Aorta (tissue), 5 donors: Measurements from ENCODE around the gene PRKCQ. TPM values are rescaled to one million over a fixed set of nuclear protein-coding genes. Genes with fewer than 3 reads are reported as not detected.
A peak's percentile ranks its signal among the peaks of the same experiment; 100 is the strongest.
"Not testable (repeated sequence)": the region's sequence is repeated elsewhere in the genome, so short reads cannot be mapped to it uniquely, and the experiment has no call there.

Experiments used
- ATAC-seq: fragments of 200-7000 bp; cut with Tn5 transposase; one replicate; pipeline ENCODE4 v1.9.1; 2022; ENCODE audit warnings: moderate library complexity; ENCODE audit not compliant: low FRiP score
- DNase-seq, 2 donors: peaks; one replicate each; pipeline ENCODE4 v3.0.0-alpha.2; 2020
- H3K27ac ChIP-seq, 2 donors: one replicate each; pipeline ENCODE4 v1.5.1; 2013; ENCODE audit warnings: low read length in 2 of 2, mild to moderate bottlenecking in 2 of 2, moderate library complexity in 2 of 2, control low read depth in 1 of 2, inconsistent platforms in 1 of 2, low read depth in 1 of 2
- H3K27me3 ChIP-seq, 2 donors: one replicate each; pipeline ENCODE4 v1.6.1; 2013; ENCODE audit warnings: control low read depth in 1 of 2, low read length in 1 of 2, mild to moderate bottlenecking in 1 of 2, moderate library complexity in 1 of 2; ENCODE audit not compliant: insufficient read depth in 2 of 2, control insufficient read depth in 1 of 2
- H3K36me3 ChIP-seq, 2 donors: one replicate each; pipeline ENCODE4 v1.6.1; 2013; ENCODE audit warnings: control low read depth in 1 of 2, low read length in 1 of 2, mild to moderate bottlenecking in 1 of 2; ENCODE audit not compliant: insufficient read depth in 2 of 2, control insufficient read depth in 1 of 2
- H3K4me1 ChIP-seq, 2 donors: one replicate each; pipeline ENCODE4 v1.6.1; 2013; ENCODE audit warnings: low read length in 2 of 2, control low read depth in 1 of 2, mild to moderate bottlenecking in 1 of 2, moderate library complexity in 1 of 2; ENCODE audit not compliant: insufficient read depth in 2 of 2, control insufficient read depth in 1 of 2
- H3K4me3 ChIP-seq, 2 donors: one replicate each; pipeline ENCODE4 v1.5.1; 2013; ENCODE audit warnings: low read length in 2 of 2, control low read depth in 1 of 2, mild to moderate bottlenecking in 1 of 2
- H3K9me3 ChIP-seq: one replicate; pipeline ENCODE4 v1.6.1; 2013; ENCODE audit warnings: mild to moderate bottlenecking, low read length; ENCODE audit not compliant: control insufficient read depth
- WGBS, 2 donors: extraction: QIAGEN DNeasy Blood & Tissue Kit; methylation state at CpG; one replicate each; pipeline ENCODE4 v1.1.7; 2013; 5-methylcytosine and 5-hydroxymethylcytosine counted together
- intact Hi-C, 2 donors: fragments of 100-400 bp; cut with DNase I; formaldehyde crosslinking; loops; one replicate each; pipeline versions ENCODE4 v1.14.2 to v1.15.0; 2022
- polyA plus RNA-seq, 2 donors: library from polyadenylated mRNA; stranded (reverse); fragments of 200-250 nt; gene quantifications; one replicate each; pipeline ENCODE4 v1.2.3, GENCODE V29; 2013
- total RNA-seq, 2 donors: library from RNA; stranded (reverse); fragmentation: NEBNext Ultra II Directional; extraction: Animal tissue kit (Norgen Biotek cat#: 25700); gene quantifications; one replicate each; pipeline ENCODE4 v1.2.1, GENCODE V29; 2021
- donor health status: healthy with polysubstance abuse.
- donor health status: Bipolar disorder and iron deficiency.
- donor health status: DM: no; HTN: no; CAD: no.
- donor health status: DM: no; HTN: no; CAD: no.
- donor health status: DM: yes; HTN: yes; CAD: no.

The PRKCQ gene
- total and polyA plus RNA-seq, 4 donors, result 0.45 to 1.3 (median 1.1) TPM; not detected in 1

GRCh38 chr10:6386960-6387359 lies 193.1 kb downstream of the PRKCQ start:
- DNase-seq (no peak), ATAC-seq (no peak)
- intact Hi-C loops, result no loop called here
- no peaks in the 10 kb centered on the region for H3K27me3 ChIP-seq
- H3K36me3 ChIP-seq, result no peaks in the 10 kb centered on the region
- no peak overlapping the region for H3K4me3 ChIP-seq
- H3K4me1 ChIP-seq, result peaks cover 5% of the 10 kb centered on the region in 2 donors
- no peak overlapping the region for H3K27ac ChIP-seq
- no peaks in the 10 kb centered on the region for H3K9me3 ChIP-seq
- WGBS, 2 donors, result 91 to 93% methylated on average over 5 of the region's 5 CpGs

DNA sequence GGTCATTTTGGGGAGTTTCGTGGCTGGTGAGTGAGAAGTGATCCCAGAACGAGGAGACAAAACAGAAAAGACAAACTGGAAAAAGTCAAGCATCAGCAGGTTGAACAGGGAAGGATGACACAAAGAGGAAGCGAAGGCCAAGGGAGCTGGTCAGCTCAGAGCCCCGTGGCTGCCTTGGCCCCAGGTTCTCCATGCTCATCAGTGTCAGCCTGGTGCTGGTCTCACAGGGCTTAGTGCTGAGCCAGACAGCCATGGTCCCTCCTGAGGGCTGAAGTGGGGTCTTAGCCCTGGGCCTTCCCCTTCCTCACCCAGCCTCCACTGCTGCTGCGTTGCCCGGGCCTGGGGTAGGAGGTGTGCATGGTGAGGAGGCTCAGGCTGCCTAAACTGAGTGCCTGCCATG lies 193.7 kb downstream of the PRKCQ start:
- Histone ChIP-seq H3K36me3 (no peaks in the 10 kb centered on the region), H3K27ac (no peak overlapping the region), H3K4me1 (peaks cover 5 to 8% of the 10 kb centered on the region in 2 donors), H3K27me3 (no peaks in the 10 kb centered on the region), H3K9me3 (no peaks in the 10 kb centered on the region), H3K4me3 (no peak overlapping the region)
- WGBS, 2 donors, result 86 to 93% methylated on average over 6 of the region's 6 CpGs
- DNase-seq, result peak in 1 of 2 donors; percentile 78
- no peak for ATAC-seq
- intact Hi-C loops, result no loop called here

DNA sequence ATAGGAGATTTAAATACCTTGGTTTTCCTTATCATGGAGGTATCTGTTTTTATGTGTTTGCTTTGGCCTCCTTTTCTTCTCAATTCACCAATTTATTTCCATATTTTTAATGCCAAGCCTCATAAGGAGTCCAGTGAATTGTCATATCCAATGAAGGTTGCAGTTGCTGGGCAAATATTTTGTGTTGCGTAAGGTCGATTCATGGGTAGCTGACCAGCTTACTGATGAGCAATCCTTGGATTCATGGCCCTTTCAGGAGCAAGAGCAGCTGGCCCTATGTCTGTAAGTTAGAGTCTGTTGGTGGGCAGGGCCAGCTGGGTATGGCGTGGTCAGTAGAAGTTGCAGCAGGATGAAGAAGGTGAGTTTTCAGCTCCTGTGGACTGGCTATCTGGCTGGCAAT lies 194.4 kb downstream of the PRKCQ start:
- WGBS, 2 donors, result 65 to 77% methylated on average over 3 of the region's 3 CpGs
- Histone ChIP-seq H3K4me3 (no peak overlapping the region), H3K9me3 (no peaks in the 10 kb centered on the region), H3K4me1 (peaks cover 5 to 8% of the 10 kb centered on the region in 2 donors), H3K27me3 (no peaks in the 10 kb centered on the region), H3K36me3 (no peaks in the 10 kb centered on the region), H3K27ac (no peak overlapping the region)
- intact Hi-C loops, result no loop called here
- ATAC-seq, result no peak
- no peak for DNase-seq

GRCh38 chr10:6384847-6385246 lies 195.2 kb downstream of the PRKCQ start:
- no peak for ATAC-seq
- Histone ChIP-seq H3K27ac (no peak overlapping the region), H3K4me1 (peaks cover 5 to 8% of the 10 kb centered on the region in 2 donors), H3K4me3 (no peak overlapping the region), H3K36me3 (no peaks in the 10 kb centered on the region), H3K27me3 (no peaks in the 10 kb centered on the region), H3K9me3 (no peaks in the 10 kb centered on the region)
- no peak for DNase-seq
- WGBS, 2 donors, result 90 to 98% methylated on average over 3 of the region's 3 CpGs
- intact Hi-C loops, result no loop called here

DNA sequence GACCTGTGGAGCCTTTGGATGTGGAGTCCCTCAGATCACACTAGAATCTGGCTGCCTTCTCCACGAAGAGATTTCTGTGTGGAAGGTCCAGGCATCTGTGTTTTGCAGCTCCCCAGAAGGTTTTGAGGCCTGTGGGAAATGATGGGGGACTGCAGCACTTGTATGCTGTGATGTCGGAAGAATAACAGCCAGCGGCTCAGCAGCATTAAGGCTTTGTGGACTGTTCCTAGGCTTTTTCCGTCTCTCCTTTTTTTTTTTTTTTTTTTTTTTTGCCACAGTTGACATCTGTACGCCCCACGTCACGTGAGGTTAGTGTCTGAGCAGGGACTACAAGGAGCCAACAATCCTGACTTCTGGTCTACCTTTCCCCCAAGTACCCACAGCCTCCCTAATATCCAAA lies 196.0 kb downstream of the PRKCQ start:
- DNase-seq, result no peak
- WGBS, 2 donors, result 88 to 90% methylated on average over 7 of the region's 7 CpGs
- H3K36me3 ChIP-seq, result no peaks in the 10 kb centered on the region
- no peaks in the 10 kb centered on the region for H3K27me3 ChIP-seq
- intact Hi-C loops, result no loop called here
- peaks cover 5 to 8% of the 10 kb centered on the region in 2 donors for H3K4me1 ChIP-seq
- no peaks in the 10 kb centered on the region for H3K9me3 ChIP-seq
- no peak for ATAC-seq
- no peak overlapping the region for H3K4me3 ChIP-seq
- H3K27ac ChIP-seq, result peak overlapping the region in 1 of 2 donors; percentile 92

DNA sequence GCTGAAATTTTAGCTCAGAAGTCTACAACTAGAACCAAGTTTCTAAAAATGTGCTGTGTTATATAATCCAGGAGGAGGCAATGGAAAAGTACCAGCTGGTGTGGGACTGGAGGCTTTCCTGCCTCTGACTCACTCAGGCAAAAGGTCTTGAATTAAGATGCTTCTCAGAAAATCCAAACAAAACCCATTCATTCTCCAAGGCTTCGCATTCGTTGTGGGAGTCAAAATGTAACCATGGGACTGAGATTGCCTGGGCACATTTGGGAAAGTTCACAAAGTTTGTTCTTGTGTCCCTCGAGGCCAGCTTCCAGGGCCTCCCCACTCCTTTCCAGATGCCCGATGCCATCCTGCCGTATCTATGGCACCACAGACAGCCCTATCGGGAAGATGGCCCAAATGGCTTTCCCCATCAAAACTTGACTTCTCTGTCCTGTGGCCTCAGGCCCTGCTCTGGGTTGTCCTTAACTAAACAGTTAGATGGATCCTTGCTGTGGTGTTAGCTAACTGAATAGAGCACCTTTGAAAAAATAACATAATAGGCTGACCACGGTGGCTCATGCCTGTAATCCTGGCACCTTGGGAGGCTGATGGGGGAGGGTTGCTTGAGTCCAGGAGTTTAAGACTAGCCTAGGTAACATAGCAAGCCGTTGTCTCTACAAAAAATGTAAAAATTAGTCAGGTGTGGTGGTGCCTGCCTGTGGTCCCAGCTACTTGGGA lies 196.8 kb downstream of the PRKCQ start:
- Histone ChIP-seq H3K9me3 (no peaks in the 10 kb centered on the region), H3K27me3 (no peaks in the 10 kb centered on the region), H3K36me3 (no peaks in the 10 kb centered on the region), H3K27ac (peak overlapping the region; percentile 77 to 92), H3K4me1 (peaks cover 5 to 8% of the 10 kb centered on the region in 2 donors), H3K4me3 (no peak overlapping the region)
- 23 to 24% methylated on average over 8 of the region's 8 CpGs for WGBS, 2 donors
- intact Hi-C loops, result no loop called here
- DNase-seq (no peak), ATAC-seq (peak; percentile 77)

DNA sequence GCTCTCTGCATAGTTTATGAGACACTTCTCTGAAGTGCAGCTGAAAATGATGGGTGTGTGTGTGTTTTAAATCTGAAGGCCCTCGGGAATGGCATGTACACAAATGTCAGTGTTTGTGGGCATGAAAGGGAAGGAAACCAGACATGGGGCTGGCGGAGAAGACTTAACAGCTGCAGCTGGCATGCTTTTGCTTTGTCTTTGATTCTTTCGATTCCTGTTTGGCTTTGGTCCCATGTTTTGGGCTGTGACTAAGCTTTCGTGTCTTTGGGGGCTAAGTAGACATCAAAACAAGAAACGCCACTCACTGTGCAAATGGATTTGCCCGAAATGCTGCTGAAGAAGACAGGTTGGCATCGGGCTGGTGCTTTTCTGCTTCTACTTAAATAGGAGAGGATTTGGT lies 198.0 kb downstream of the PRKCQ start:
- Histone ChIP-seq H3K27ac (peak overlapping the region; percentile 77 to 95), H3K9me3 (no peaks in the 10 kb centered on the region), H3K27me3 (no peaks in the 10 kb centered on the region), H3K4me3 (no peak overlapping the region), H3K4me1 (peaks cover 5 to 8% of the 10 kb centered on the region in 2 donors), H3K36me3 (no peaks in the 10 kb centered on the region)
- intact Hi-C loops, result no loop called here
- DNase-seq, result no peak
- ATAC-seq, result no peak
- WGBS, 2 donors, result 21 to 27% methylated on average over 7 of the region's 7 CpGs

DNA sequence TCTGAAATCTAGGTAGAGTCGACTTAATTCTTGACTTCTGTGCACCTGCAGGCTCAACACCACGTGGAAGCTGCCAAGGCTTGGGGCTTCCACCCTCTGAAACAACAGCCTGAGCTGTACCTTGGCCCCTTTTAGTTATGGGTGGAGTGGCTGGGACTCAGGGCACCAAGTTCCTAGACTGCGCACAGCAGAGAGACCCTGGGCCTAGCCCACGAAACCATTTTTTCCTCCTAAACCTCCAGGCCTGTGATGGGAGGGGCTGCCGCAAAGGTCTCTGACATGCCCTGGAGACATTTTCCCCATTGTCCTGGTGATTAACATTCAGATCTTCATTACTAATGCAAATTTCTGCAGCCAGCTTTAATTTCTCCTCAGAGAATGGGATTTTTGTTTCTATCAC lies 199.6 kb downstream of the PRKCQ start:
- H3K4me3 ChIP-seq, DNase-seq, H3K27ac ChIP-seq, H3K27me3 ChIP-seq, ATAC-seq, H3K4me1 ChIP-seq, H3K9me3 ChIP-seq, intact Hi-C loops, H3K36me3 ChIP-seq: not testable (repeated sequence)
- WGBS, 2 donors, result 89 to 91% methylated on average over 5 of the region's 5 CpGs

GRCh38 chr10:6379015-6379776 lies 200.9 kb downstream of the PRKCQ start:
- H3K9me3 ChIP-seq, result no peaks in the 10 kb centered on the region
- ATAC-seq (no peak), DNase-seq (no peak)
- H3K27ac ChIP-seq, result no peak overlapping the region
- 91 to 98% methylated on average over 1 of the region's 1 CpG for WGBS, 2 donors
- no peaks in the 10 kb centered on the region for H3K27me3 ChIP-seq
- peaks cover 5 to 8% of the 10 kb centered on the region in 2 donors for H3K4me1 ChIP-seq
- H3K4me3 ChIP-seq, result no peak overlapping the region
- intact Hi-C loops, result no loop called here
- H3K36me3 ChIP-seq, result no peaks in the 10 kb centered on the region
